H1 (cell line): ENCODE measurements around the gene CELSR1. TPM values are rescaled to one million over a fixed set of nuclear protein-coding genes. Genes with fewer than 3 reads are reported as not detected.

Experiments used
- BACH1 ChIP-seq: IDR thresholded peaks from 2 replicates; pipeline ENCODE4 v1.6.1; 2012; ENCODE audit warnings: low read length, improper control_type of control experiment
- JUND ChIP-seq: IDR thresholded peaks from 2 replicates; pipeline ENCODE4 v1.6.1; 2011; ENCODE audit warnings: mild to moderate bottlenecking, improper control_type of control experiment, low read length
- SP4 ChIP-seq: IDR thresholded peaks from 2 replicates; pipeline ENCODE4 v1.6.1; 2012; ENCODE audit warnings: low read length, inconsistent platforms
- polyA plus RNA-seq, 7 experiments: library from polyadenylated mRNA; depleted of rRNA in 3 of 7; stranded (reverse) in 5 of 7; unstranded in 2 of 7; fragments of >200 nt in 5 of 7; fragments of 200-250 nt in 2 of 7; gene quantifications; 1 replicate in 5 of 7; 2 replicates in 1 of 7; 4 replicates in 1 of 7; pipeline versions ENCODE4 v1.2.1 to v1.2.3, GENCODE V29; 2011 to 2013; ENCODE audit warnings: missing spikeins in 2 of 7, mixed read lengths in 2 of 7
- total RNA-seq: library from RNA; stranded (reverse); fragmentation: NEBNext Ultra II Directional; extraction: Animal tissue kit (Norgen Biotek cat#: 25700); gene quantifications from 2 replicates; pipeline ENCODE4 v1.2.1, GENCODE V29; 2021
- TF ChIP-seq, protein P1 (sequence below): fragments of 300-600 bp; sonication (generic); IDR thresholded peaks from 2 replicates; pipeline ENCODE4 v1.7.1; 2012; ENCODE audit warnings: low read length, moderate library complexity, mild to moderate bottlenecking, inconsistent platforms; ENCODE audit not compliant: insufficient replicate concordance
- TF ChIP-seq, protein P2 (sequence below): IDR thresholded peaks from 2 replicates; pipeline ENCODE4 v1.6.1; 2012; ENCODE audit warnings: inconsistent platforms

Gene CELSR1
- total and polyA plus RNA-seq, 2 of the 8 experiments (the other 6 are each of a cell fraction or from before 2014, with no cell fraction given): 9.0 to 12.4 TPM

DNA sequence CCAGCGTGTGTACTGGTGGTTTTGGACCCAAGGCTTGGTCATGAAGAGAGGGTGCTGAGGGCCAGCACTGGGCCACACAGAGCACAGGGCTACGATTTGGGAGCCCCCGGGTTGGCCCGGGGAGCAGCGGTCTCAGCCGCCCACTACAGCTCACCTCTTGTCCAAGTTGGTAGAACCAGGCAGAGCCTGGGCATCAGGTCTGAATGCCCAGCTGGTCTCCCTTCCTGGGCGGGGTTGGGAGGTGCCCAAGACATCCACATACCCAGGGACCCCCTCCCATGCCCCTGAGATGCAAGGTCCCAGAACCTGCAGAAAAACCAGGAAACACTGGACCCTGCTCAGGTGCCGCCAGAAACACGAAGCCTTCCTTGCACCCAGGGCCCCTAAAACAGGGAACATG, 18.0 kb downstream of the CELSR1 start (continued):
- TF ChIP-seq, protein P1, sequence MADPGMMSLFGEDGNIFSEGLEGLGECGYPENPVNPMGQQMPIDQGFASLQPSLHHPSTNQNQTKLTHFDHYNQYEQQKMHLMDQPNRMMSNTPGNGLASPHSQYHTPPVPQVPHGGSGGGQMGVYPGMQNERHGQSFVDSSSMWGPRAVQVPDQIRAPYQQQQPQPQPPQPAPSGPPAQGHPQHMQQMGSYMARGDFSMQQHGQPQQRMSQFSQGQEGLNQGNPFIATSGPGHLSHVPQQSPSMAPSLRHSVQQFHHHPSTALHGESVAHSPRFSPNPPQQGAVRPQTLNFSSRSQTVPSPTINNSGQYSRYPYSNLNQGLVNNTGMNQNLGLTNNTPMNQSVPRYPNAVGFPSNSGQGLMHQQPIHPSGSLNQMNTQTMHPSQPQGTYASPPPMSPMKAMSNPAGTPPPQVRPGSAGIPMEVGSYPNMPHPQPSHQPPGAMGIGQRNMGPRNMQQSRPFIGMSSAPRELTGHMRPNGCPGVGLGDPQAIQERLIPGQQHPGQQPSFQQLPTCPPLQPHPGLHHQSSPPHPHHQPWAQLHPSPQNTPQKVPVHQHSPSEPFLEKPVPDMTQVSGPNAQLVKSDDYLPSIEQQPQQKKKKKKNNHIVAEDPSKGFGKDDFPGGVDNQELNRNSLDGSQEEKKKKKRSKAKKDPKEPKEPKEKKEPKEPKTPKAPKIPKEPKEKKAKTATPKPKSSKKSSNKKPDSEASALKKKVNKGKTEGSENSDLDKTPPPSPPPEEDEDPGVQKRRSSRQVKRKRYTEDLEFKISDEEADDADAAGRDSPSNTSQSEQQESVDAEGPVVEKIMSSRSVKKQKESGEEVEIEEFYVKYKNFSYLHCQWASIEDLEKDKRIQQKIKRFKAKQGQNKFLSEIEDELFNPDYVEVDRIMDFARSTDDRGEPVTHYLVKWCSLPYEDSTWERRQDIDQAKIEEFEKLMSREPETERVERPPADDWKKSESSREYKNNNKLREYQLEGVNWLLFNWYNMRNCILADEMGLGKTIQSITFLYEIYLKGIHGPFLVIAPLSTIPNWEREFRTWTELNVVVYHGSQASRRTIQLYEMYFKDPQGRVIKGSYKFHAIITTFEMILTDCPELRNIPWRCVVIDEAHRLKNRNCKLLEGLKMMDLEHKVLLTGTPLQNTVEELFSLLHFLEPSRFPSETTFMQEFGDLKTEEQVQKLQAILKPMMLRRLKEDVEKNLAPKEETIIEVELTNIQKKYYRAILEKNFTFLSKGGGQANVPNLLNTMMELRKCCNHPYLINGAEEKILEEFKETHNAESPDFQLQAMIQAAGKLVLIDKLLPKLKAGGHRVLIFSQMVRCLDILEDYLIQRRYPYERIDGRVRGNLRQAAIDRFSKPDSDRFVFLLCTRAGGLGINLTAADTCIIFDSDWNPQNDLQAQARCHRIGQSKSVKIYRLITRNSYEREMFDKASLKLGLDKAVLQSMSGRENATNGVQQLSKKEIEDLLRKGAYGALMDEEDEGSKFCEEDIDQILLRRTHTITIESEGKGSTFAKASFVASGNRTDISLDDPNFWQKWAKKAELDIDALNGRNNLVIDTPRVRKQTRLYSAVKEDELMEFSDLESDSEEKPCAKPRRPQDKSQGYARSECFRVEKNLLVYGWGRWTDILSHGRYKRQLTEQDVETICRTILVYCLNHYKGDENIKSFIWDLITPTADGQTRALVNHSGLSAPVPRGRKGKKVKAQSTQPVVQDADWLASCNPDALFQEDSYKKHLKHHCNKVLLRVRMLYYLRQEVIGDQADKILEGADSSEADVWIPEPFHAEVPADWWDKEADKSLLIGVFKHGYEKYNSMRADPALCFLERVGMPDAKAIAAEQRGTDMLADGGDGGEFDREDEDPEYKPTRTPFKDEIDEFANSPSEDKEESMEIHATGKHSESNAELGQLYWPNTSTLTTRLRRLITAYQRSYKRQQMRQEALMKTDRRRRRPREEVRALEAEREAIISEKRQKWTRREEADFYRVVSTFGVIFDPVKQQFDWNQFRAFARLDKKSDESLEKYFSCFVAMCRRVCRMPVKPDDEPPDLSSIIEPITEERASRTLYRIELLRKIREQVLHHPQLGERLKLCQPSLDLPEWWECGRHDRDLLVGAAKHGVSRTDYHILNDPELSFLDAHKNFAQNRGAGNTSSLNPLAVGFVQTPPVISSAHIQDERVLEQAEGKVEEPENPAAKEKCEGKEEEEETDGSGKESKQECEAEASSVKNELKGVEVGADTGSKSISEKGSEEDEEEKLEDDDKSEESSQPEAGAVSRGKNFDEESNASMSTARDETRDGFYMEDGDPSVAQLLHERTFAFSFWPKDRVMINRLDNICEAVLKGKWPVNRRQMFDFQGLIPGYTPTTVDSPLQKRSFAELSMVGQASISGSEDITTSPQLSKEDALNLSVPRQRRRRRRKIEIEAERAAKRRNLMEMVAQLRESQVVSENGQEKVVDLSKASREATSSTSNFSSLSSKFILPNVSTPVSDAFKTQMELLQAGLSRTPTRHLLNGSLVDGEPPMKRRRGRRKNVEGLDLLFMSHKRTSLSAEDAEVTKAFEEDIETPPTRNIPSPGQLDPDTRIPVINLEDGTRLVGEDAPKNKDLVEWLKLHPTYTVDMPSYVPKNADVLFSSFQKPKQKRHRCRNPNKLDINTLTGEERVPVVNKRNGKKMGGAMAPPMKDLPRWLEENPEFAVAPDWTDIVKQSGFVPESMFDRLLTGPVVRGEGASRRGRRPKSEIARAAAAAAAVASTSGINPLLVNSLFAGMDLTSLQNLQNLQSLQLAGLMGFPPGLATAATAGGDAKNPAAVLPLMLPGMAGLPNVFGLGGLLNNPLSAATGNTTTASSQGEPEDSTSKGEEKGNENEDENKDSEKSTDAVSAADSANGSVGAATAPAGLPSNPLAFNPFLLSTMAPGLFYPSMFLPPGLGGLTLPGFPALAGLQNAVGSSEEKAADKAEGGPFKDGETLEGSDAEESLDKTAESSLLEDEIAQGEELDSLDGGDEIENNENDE: no peak
- TF ChIP-seq SP4 (no peak), BACH1 (no peak), JUND (no peak)
- TF ChIP-seq, protein P2, sequence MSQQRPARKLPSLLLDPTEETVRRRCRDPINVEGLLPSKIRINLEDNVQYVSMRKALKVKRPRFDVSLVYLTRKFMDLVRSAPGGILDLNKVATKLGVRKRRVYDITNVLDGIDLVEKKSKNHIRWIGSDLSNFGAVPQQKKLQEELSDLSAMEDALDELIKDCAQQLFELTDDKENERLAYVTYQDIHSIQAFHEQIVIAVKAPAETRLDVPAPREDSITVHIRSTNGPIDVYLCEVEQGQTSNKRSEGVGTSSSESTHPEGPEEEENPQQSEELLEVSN: no peak
